ENCODE results near the gene RPRD1B.
A peak's percentile ranks its signal among the peaks of the same experiment; 100 is the strongest.

- TF ChIP-seq ZNF292 (CRISPR knock-in tag; IDR thresholded peaks at IDR 0.05; ENCODE audit: borderline replicate concordance, low read depth) (no peak), ZSCAN31 (CRISPR knock-in tag; IDR thresholded peaks at IDR 0.05; ENCODE audit: low read depth) (no peak), CEBPG (CRISPR knock-in tag; IDR thresholded peaks at IDR 0.05) (0 out of 2 replicates have a peak, but pooled peaks have one; percentile 20), GABPA (IDR thresholded peaks at IDR 0.05; ENCODE audit: low read depth, low read length) (no peak), GABPA (CRISPR knock-in tag; IDR thresholded peaks at IDR 0.05; ENCODE audit: low read depth) (no peak), HES4 (CRISPR knock-in tag; IDR thresholded peaks at IDR 0.05; ENCODE audit: borderline replicate concordance) (no peak)
- TF ChIP-seq, protein P1, sequence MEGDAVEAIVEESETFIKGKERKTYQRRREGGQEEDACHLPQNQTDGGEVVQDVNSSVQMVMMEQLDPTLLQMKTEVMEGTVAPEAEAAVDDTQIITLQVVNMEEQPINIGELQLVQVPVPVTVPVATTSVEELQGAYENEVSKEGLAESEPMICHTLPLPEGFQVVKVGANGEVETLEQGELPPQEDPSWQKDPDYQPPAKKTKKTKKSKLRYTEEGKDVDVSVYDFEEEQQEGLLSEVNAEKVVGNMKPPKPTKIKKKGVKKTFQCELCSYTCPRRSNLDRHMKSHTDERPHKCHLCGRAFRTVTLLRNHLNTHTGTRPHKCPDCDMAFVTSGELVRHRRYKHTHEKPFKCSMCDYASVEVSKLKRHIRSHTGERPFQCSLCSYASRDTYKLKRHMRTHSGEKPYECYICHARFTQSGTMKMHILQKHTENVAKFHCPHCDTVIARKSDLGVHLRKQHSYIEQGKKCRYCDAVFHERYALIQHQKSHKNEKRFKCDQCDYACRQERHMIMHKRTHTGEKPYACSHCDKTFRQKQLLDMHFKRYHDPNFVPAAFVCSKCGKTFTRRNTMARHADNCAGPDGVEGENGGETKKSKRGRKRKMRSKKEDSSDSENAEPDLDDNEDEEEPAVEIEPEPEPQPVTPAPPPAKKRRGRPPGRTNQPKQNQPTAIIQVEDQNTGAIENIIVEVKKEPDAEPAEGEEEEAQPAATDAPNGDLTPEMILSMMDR (CRISPR knock-in tag; IDR thresholded peaks at IDR 0.05): no peak
- TF ChIP-seq, protein P2, sequence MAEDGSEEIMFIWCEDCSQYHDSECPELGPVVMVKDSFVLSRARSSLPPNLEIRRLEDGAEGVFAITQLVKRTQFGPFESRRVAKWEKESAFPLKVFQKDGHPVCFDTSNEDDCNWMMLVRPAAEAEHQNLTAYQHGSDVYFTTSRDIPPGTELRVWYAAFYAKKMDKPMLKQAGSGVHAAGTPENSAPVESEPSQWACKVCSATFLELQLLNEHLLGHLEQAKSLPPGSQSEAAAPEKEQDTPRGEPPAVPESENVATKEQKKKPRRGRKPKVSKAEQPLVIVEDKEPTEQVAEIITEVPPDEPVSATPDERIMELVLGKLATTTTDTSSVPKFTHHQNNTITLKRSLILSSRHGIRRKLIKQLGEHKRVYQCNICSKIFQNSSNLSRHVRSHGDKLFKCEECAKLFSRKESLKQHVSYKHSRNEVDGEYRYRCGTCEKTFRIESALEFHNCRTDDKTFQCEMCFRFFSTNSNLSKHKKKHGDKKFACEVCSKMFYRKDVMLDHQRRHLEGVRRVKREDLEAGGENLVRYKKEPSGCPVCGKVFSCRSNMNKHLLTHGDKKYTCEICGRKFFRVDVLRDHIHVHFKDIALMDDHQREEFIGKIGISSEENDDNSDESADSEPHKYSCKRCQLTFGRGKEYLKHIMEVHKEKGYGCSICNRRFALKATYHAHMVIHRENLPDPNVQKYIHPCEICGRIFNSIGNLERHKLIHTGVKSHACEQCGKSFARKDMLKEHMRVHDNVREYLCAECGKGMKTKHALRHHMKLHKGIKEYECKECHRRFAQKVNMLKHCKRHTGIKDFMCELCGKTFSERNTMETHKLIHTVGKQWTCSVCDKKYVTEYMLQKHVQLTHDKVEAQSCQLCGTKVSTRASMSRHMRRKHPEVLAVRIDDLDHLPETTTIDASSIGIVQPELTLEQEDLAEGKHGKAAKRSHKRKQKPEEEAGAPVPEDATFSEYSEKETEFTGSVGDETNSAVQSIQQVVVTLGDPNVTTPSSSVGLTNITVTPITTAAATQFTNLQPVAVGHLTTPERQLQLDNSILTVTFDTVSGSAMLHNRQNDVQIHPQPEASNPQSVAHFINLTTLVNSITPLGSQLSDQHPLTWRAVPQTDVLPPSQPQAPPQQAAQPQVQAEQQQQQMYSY (CRISPR knock-in tag; IDR thresholded peaks at IDR 0.05): no peak
Measured at GRCh38 chr20:38108986-38109541, 75.5 kb downstream of the RPRD1B start.
